Measurements from ENCODE around the gene SOX1.

- TF ChIP-seq POLR2A (IDR thresholded peaks at IDR 0.05; ENCODE audit: low read depth, low read length) (no peak), TAF1 (IDR thresholded peaks at IDR 0.05; ENCODE audit: low read depth, low read length) (no peak), SPI1 (IDR thresholded peaks at IDR 0.05; ENCODE audit: low read depth, low read length) (no peak), POLR2AphosphoS5 (IDR thresholded peaks at IDR 0.05; ENCODE audit: low read depth, low read length) (no peak), PAX5 (IDR thresholded peaks at IDR 0.05; ENCODE audit: insufficient read depth, low read length, severe bottlenecking) (no peak), POU2F2 (IDR thresholded peaks at IDR 0.05; ENCODE audit: low read depth, low read length) (no peak)
Observed at GRCh38 chr13:112056739-112057438, 10.1 kb upstream of the SOX1 start.
